ENCODE results near the gene PDXK.

DNA sequence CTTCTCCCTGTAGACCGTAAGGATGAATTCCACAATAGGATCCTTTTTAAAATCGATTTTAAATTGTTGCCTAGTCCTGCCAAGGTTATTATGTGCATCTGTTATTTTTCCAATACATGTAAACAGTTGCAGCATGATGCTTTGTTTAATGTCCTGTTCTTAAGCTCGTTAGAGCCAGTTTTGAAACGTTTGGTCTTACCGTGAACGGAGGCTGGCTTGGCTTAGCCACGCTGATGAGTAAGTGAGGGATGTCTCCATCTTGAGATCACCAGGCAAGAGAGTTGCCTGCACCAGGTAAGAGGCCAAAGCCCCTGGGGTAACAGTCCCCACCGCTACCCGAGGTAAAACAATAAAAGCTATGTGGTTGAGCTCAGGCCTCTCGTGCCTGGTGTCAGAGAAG is 39.9 kb downstream of the PDXK start:
- TF ChIP-seq, protein P1, sequence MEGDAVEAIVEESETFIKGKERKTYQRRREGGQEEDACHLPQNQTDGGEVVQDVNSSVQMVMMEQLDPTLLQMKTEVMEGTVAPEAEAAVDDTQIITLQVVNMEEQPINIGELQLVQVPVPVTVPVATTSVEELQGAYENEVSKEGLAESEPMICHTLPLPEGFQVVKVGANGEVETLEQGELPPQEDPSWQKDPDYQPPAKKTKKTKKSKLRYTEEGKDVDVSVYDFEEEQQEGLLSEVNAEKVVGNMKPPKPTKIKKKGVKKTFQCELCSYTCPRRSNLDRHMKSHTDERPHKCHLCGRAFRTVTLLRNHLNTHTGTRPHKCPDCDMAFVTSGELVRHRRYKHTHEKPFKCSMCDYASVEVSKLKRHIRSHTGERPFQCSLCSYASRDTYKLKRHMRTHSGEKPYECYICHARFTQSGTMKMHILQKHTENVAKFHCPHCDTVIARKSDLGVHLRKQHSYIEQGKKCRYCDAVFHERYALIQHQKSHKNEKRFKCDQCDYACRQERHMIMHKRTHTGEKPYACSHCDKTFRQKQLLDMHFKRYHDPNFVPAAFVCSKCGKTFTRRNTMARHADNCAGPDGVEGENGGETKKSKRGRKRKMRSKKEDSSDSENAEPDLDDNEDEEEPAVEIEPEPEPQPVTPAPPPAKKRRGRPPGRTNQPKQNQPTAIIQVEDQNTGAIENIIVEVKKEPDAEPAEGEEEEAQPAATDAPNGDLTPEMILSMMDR (IDR thresholded peaks at IDR 0.05): no peak
- TF ChIP-seq EZH2 (IDR thresholded peaks at IDR 0.05) (no peak), EZH2phosphoT487 (IDR thresholded peaks at IDR 0.05) (no peak)
